Measurements from ENCODE around the gene PCP4.

Gene PCP4

GRCh38 chr21:39927304-39927886, 60.2 kb downstream of the PCP4 start:
- no peak for DNase-seq

- DNase-seq: no peak
These were observed 65.1 kb downstream of the PCP4 start for GRCh38 chr21:39932335-39932734.

- DNase-seq: no peak
These were observed 67.7 kb downstream of the PCP4 start for GRCh38 chr21:39934895-39935294.

GRCh38 chr21:39935716-39936115, 68.5 kb downstream of the PCP4 start:
- no peak for DNase-seq

GRCh38 chr21:39938086-39938625, 70.9 kb downstream of the PCP4 start:
- DNase-seq: peak; percentile 25

- no peak for DNase-seq
These were observed 79.0 kb downstream of the PCP4 start for GRCh38 chr21:39946199-39946598.

- no peak for DNase-seq
These were observed 79.8 kb downstream of the PCP4 start for GRCh38 chr21:39947031-39947430.

GRCh38 chr21:39951183-39952101, 84.2 kb downstream of the PCP4 start:
- no peak for DNase-seq

GRCh38 chr21:39952265-39952664, 85.0 kb downstream of the PCP4 start:
- no peak for DNase-seq

- no peak for DNase-seq
These were observed 87.3 kb downstream of the PCP4 start for GRCh38 chr21:39954570-39954969.

GRCh38 chr21:39955326-39955725, 88.1 kb downstream of the PCP4 start:
- DNase-seq: no peak

GRCh38 chr21:39956586-39956985, 89.3 kb downstream of the PCP4 start:
- DNase-seq: no peak

- no peak for DNase-seq
These were observed 91.5 kb downstream of the PCP4 start for GRCh38 chr21:39958731-39959130.

- no peak for DNase-seq
These were observed 94.0 kb downstream of the PCP4 start for GRCh38 chr21:39961251-39961650.

- no peak for DNase-seq
These were observed 97.8 kb downstream of the PCP4 start for GRCh38 chr21:39965026-39965425.

- no peak for DNase-seq
These were observed 99.5 kb downstream of the PCP4 start for GRCh38 chr21:39966786-39967185.

- DNase-seq: no peak
These were observed 100.8 kb downstream of the PCP4 start for GRCh38 chr21:39968010-39968409.

- DNase-seq: no peak
These were observed 102.6 kb downstream of the PCP4 start for GRCh38 chr21:39969691-39970364.

GRCh38 chr21:39971956-39972355, 104.7 kb downstream of the PCP4 start:
- DNase-seq: no peak

GRCh38 chr21:39972471-39972870, 105.2 kb downstream of the PCP4 start:
- DNase-seq: peak; percentile 7

- DNase-seq: no peak
These were observed 105.9 kb downstream of the PCP4 start for GRCh38 chr21:39972976-39973770.

- DNase-seq: no peak
These were observed 109.6 kb downstream of the PCP4 start for GRCh38 chr21:39976800-39977199.
